Iris pigment epithelial cell (primary cell): ENCODE results near the gene TIRAP.

ENCODE experiments used
- DNase-seq: peaks from one replicate; pipeline ENCODE4 v3.0.0-alpha.2; 2011; ENCODE audit warnings: low read depth

TIRAP gene

DNA sequence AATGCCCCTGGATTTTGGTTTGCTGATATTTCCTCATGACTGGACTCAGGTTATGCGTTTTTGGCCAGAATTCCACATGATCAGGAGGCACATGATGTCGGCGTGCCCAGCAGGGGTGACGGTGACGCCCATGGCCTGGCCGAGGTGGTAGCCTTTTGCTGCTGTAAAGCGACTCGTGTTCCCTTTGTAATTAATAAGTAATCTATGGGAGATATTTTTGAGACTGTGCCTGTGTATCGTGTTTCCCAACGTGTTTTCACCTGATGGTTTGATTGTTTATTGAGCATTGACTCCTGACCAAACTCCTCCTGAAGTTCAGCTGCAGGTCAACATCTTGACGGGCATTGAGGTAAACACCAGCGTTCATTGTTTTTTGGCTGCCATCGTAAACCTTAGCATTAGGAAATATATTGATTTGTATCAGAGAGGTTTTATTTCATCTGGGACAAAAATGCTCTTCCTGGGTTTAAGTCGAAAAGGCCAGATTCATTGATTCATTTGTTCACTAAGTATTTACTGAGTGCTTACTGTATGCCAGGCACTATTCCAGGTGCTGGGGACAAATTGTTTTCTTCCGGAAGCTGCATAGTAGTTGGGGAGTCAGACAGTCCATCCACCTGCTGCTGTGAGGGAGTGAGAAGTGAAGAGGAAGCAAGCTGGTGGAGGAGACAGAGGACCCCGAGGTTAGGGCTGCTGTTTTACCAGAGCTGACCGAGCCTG is 44.5 kb downstream of the TIRAP start:
- no peak for DNase-seq

- no peak for DNase-seq
Measured at GRCh38 chr11:126328001-126328390, 45.1 kb downstream of the TIRAP start.

DNA sequence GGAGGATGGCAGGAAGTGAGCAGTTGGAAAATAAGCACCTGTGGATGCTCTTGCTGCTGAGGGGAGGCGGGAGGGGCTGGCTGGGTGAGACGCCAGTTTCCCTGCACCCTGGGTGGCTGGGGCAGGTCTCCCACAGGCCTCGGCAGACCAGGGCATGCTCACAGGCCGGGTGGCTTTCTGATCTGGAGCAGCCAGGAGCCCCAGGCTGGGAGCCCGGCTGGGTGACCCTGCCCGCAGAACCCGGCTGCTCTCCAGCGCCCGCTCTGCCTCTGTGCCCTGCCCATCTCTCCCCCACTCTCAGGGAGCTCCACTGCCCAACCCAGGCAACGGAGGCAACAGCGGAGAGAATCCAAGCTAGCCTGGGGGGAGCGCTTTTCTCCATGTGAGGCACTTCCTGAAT is 45.6 kb downstream of the TIRAP start:
- no peak for DNase-seq

GRCh38 chr11:126328938-126329643 is 46.2 kb downstream of the TIRAP start:
- DNase-seq, result no peak

DNA sequence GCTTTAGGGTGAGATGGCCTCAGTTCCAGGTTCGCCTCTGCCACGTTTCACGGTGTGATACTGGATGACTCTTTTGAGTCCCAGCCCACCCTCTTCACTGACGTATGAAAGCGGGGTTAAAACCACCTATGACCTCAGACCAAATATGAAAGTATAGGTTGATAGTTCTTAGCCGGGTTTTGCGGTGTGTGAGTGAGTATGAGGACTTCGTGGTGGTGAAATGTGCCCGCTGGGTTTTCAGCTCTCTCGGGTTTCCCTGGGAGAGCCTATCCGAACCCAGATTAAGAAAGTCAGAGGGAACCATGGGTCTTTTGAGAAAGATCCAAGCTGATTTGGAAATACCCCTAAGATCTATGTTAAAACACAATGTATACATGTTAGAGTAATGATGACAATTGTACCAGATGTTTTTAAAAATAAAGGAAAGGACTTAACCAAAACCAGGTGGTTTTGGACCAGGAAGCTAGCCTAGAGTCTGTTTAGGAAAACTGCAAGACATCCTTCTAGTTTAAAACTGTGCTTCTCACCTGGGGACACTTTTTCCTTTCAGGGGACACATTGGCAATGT is 46.8 kb downstream of the TIRAP start:
- no peak for DNase-seq

GRCh38 chr11:126331286-126331685 is 48.4 kb downstream of the TIRAP start:
- DNase-seq, result no peak

GRCh38 chr11:126332221-126332711 is 49.4 kb downstream of the TIRAP start:
- peak; percentile 89 for DNase-seq

DNA sequence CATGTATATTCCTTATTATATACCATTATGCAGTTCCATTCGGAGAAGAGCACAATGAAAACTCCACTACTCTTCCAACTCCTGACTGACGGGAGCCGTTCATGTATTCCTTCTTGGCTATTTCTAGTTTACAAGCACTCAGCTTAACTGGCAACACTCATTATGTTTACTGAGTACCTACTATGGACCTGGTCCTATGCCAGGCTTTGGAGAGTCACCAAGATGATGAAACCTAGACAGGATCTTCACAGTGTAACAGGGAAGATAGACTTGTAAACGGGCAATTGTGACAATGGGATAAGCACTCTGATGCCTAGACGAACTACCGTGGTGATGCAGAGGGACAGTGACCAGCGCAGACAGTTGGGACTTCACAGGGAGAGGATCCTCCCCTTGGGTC is 50.2 kb downstream of the TIRAP start:
- DNase-seq, result no peak

DNA sequence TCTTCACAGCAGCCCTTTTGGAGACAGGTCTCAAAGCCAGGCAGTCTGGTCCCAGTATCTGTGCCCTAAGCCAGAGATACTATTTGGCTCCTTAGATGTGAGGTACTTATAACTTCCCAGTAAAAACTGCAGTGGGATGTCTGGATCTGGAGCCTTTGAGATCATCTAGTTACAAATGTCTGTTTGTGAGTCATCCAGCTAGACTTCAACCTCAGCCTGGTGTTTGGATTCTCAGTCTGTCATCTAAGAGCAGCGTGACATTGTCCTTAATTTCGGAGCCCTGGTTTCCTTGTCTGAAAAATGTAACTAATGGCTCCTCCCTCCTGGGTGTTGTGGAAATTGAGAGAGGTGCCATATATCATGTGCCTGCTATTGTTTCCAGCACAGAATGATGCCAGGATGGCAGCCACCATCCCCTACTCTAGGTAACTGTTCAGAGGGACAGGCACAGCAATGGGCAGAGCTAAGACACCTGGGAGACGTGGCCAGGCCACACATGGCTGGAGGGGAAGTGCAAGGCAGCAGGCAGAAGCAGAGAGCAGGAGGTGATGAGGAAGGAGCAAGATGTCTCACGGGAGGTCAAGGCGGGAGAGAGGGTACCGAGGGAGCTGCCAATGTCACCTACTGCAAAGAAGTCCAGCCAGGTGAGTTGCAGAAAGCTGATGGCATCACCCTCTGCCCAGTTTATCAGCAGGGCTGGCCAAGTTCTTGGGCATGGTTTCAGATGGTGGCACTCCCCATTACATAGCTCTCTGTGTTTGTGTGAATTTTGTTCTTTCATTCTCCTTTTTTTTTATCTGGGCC is 52.0 kb downstream of the TIRAP start:
- DNase-seq, result peak; percentile 61

DNA sequence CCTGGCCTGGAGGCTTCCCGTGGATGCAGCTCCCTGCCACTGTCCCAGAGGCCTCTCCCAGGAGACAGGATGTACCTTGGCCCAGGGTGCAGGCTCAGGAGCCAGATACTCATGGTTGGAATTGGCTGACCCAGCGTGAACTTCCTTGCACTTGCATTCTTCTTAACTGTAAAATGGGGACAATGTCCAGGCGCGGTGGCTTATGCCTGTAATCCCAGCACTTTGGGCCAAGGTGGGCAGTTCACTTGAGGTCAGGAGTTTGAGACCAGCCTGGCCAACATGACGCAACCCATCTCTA is 52.5 kb downstream of the TIRAP start:
- DNase-seq, result no peak

DNA sequence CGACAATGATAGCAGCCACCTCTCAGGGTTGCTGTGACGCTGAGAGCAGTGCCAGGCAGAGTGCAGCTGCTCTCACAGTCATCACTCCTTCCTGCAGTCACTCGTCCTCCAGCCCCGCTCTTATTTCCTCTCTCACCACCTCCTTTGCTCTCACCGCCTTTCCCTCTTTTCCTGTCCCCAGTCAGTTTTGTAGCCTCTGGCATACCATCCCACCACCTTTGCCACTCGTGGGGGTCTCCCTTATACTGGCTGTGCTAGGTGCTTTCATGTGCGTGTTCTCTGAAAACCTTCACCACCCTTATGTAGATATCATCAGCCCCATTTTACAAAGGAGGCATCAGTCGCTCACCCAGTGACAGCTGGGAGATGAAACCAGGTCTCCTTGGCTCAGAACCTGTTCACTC is 53.2 kb downstream of the TIRAP start:
- DNase-seq, result no peak

GRCh38 chr11:126336671-126337101 is 53.8 kb downstream of the TIRAP start:
- DNase-seq, result no peak

GRCh38 chr11:126337126-126337473 is 54.2 kb downstream of the TIRAP start:
- no peak for DNase-seq

DNA sequence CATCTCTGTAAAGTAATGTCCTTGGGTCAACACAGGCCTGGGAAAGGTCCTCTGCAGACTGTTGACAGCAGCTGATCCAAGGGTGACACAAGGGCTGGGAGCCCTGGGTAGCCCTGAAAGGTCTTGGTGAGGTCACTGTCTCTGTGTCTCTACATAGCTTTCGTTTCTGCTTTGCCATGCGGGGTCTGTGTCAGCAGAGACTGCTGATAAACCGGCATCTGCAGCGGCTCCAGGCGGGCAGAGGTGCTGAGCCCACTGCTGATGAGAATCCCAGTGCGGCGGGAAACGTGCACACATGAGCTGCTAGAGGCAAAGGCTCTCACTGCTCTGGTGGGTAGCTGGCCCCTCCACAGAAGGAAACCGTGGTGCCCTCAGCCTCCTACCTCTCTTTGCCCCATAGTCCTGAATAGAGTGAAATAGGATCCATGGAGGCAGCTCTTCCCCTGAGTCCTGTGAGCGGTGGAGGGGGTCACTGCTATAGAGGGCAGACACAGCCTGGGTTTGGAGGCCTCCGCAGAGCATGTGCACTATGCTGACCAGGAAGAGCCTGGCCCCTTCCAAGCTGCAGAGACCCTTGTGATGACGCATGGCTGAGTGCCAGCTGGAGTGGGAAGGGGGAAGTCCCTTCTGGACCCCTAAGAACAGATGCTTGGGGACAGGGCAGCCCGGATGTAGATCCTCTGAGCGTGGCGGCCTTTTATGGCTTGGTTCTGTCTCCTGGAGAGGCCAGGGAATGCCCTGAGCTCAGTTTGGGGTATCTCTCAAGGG is 54.8 kb downstream of the TIRAP start:
- DNase-seq, result no peak

DNA sequence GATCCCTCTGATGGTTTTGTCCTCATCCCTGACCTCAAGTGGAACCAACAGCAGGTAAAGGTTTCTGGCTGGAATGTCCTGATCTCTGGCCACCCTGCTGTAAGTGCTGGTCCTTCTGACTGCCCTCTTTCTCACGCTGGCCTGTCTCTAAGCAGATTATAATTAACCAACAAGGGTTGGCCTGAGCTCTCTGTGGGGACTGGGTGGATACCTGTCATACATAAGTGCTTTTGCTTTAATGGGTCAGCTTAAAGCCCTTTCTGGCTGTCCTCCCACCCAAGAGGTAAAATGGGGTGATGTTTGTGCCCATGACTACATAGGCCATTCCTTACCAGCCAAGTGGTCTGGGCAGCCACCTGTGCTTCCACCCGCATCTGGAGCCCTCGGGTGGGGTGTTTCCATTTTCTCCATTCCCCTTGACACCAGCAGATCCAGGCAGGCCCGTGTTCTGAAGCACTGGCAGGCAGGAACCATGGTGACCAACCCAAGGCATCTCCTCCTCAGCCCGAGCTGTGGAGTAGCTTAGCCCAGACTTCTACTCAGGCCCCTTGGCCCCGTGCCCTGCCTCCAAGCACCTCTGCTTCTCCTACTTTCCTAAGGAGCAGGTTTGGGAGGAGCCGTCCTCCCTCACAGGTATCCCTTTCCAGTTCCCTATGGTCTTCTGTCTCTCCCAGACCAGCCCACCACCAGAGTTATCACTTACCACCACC is 55.6 kb downstream of the TIRAP start:
- DNase-seq, result no peak

GRCh38 chr11:126339073-126339862 is 56.4 kb downstream of the TIRAP start:
- DNase-seq, result no peak

- peak; percentile 63 for DNase-seq
Measured at GRCh38 chr11:126339863-126340434, 57.1 kb downstream of the TIRAP start.

DNA sequence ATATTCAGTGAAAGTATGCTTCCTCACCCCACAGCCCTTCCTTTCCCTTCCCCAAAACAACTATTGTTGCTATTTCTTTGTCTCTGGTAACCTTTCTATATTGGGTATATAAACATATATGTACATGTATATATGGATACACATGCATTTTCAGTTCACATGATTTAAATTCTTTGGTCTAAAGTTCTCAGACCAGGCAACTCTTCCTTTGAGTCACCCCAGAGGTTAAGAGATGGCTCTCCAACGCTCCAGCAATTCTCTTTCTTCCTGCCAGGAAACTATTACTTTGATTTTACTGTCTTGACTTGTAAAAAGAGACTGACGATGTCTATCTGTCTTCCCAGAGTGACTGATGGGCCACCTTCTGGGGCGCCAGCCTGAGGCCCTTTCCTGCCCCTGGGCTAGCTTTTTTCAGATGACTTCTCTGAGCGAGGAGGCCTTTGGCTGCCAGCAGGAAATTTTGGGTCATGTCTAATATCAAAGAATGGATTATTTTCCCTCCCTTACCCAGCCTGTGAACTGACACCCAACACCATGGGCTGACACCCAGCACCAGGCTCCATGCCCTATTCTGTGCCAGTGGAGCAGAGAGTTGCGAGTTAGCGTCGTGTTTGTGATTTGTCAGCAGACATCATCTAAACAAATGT is 58.2 kb downstream of the TIRAP start:
- no peak for DNase-seq

GRCh38 chr11:126341760-126342161 is 58.9 kb downstream of the TIRAP start:
- peak; percentile 82 for DNase-seq

- DNase-seq, result no peak
Measured at GRCh38 chr11:126343051-126343450, 60.2 kb downstream of the TIRAP start.
